HEK293 (cell line): ENCODE data around the gene RNF111.

ENCODE experiments used
- CTCF ChIA-PET: fragments of 350-600 bp; formaldehyde crosslinking; extraction: SDS; loops from one replicate; lab custom pipeline; 2021; ENCODE audit warnings: antibody characterized with exemption; lab: Yijun Ruan, JAX
- POLR2A ChIA-PET: fragments of 300-600 bp; formaldehyde crosslinking; extraction: SDS; loops from one replicate; lab custom pipeline; 2020; ENCODE audit warnings: antibody characterized with exemption, inconsistent platforms; lab: Yijun Ruan, JAX
- H3K27ac ChIP-seq: fragments of 200-500 bp; sonication (Bioruptor generic); 2 replicates; pipeline ENCODE4 v1.5.1; 2014; ENCODE audit warnings: low read depth, low read length, control low read depth, inconsistent platforms; ENCODE audit errors: extremely low read depth
- H3K36me3 ChIP-seq, 2 experiments: fragments of 200-500 bp in 1 of 2; sonication (Bioruptor generic) in 1 of 2; 1 replicate in 1 of 2; 2 replicates in 1 of 2; pipeline ENCODE4 v1.5.1; 2014 to 2017; ENCODE audit warnings: inconsistent platforms in 2 of 2, low read length in 2 of 2; ENCODE audit not compliant: control insufficient read depth in 2 of 2, insufficient read depth in 1 of 2
- H3K4me1 ChIP-seq: fragments of 200-500 bp; sonication (Bioruptor generic); 2 replicates; pipeline ENCODE4 v1.5.1; 2014; ENCODE audit warnings: mild to moderate bottlenecking, low read length, inconsistent platforms; ENCODE audit not compliant: control insufficient read depth, insufficient read depth
- H3K4me3 ChIP-seq: 2 replicates; pipeline ENCODE4 v1.5.1; 2011; ENCODE audit warnings: low read depth, mild to moderate bottlenecking, control low read depth, low read length, moderate library complexity
- H3K9me3 ChIP-seq: fragments of 200-500 bp; sonication (Bioruptor generic); 2 replicates; pipeline ENCODE4 v1.5.1; 2014; ENCODE audit warnings: low read depth, low read length, inconsistent platforms; ENCODE audit not compliant: control insufficient read depth, insufficient read depth
- ATF2 ChIP-seq: fragments of 450-650 bp; formaldehyde crosslinking; IDR thresholded peaks from 2 replicates; pipeline ENCODE4 v1.5.1; 2016; ENCODE audit warnings: missing biosample characterization, missing genetic modification characterization, low read depth
- BCL11A ChIP-seq: fragments of 450-650 bp; formaldehyde crosslinking; IDR thresholded peaks from 2 replicates; pipeline ENCODE4 v1.5.1; 2016; ENCODE audit warnings: low read depth, missing biosample characterization, missing genetic modification characterization
- PRDM10 ChIP-seq: fragments of 450-650 bp; formaldehyde crosslinking; IDR thresholded peaks from 2 replicates; pipeline ENCODE4 v1.5.1; 2016; ENCODE audit warnings: missing biosample characterization, missing genetic modification characterization
- SCRT2 ChIP-seq: fragments of 450-650 bp; formaldehyde crosslinking; IDR thresholded peaks from 2 replicates; pipeline ENCODE4 v1.5.1; 2016; ENCODE audit warnings: missing biosample characterization, missing genetic modification characterization
- SETDB1 ChIP-seq: IDR thresholded peaks from one replicate; pipeline ENCODE4 v1.6.1; 2017; ENCODE audit warnings: mild to moderate bottlenecking, low read length, moderate library complexity, mixed read lengths; ENCODE audit not compliant: insufficient read length
- ZBTB6 ChIP-seq: fragments of 450-650 bp; formaldehyde crosslinking; IDR thresholded peaks from 2 replicates; pipeline ENCODE4 v1.5.1; 2017; ENCODE audit warnings: missing biosample characterization, missing genetic modification characterization
- ZIC2 ChIP-seq: fragments of 450-650 bp; formaldehyde crosslinking; IDR thresholded peaks from 2 replicates; pipeline ENCODE4 v1.5.1; 2016; ENCODE audit warnings: missing biosample characterization, missing genetic modification characterization
- ZNF112 ChIP-seq: fragments of 450-650 bp; formaldehyde crosslinking; IDR thresholded peaks from 2 replicates; pipeline ENCODE4 v1.5.0; 2017; ENCODE audit warnings: missing biosample characterization, missing genetic modification characterization
- ZNF132 ChIP-seq: fragments of 450-650 bp; formaldehyde crosslinking; IDR thresholded peaks from 2 replicates; pipeline ENCODE4 v1.5.1; 2017; ENCODE audit warnings: missing biosample characterization, missing genetic modification characterization, borderline replicate concordance
- ZNF174 ChIP-seq: fragments of 450-650 bp; formaldehyde crosslinking; IDR thresholded peaks from 2 replicates; pipeline ENCODE4 v1.5.0; 2017; ENCODE audit warnings: missing biosample characterization, mild to moderate bottlenecking, missing genetic modification characterization
- ZNF214 ChIP-seq: fragments of 450-650 bp; formaldehyde crosslinking; IDR thresholded peaks from 2 replicates; pipeline ENCODE4 v1.5.1; 2017; ENCODE audit warnings: missing biosample characterization, mild to moderate bottlenecking, missing genetic modification characterization, borderline replicate concordance
- ZNF354C ChIP-seq: fragments of 450-650 bp; formaldehyde crosslinking; IDR thresholded peaks from 2 replicates; pipeline ENCODE4 v1.5.1; 2016; ENCODE audit warnings: missing biosample characterization, missing genetic modification characterization, low read depth, borderline replicate concordance
- ZNF366 ChIP-seq: fragments of 450-650 bp; formaldehyde crosslinking; conservative IDR thresholded peaks from 2 replicates; pipeline ENCODE4 v1.5.1; 2016; ENCODE audit warnings: missing biosample characterization, missing genetic modification characterization
- ZNF391 ChIP-seq: fragments of 450-650 bp; formaldehyde crosslinking; IDR thresholded peaks from 2 replicates; pipeline ENCODE4 v1.5.1; 2016; ENCODE audit warnings: low read depth, missing biosample characterization, missing genetic modification characterization, borderline replicate concordance
- ZNF777 ChIP-seq: fragments of 450-650 bp; formaldehyde crosslinking; IDR thresholded peaks from 2 replicates; pipeline ENCODE4 v1.5.1; 2017; ENCODE audit warnings: missing biosample characterization, missing genetic modification characterization, borderline replicate concordance

RNF111 gene

GRCh38 chr15:59063042-59063441 lies 75.6 kb downstream of the RNF111 start:
- no peak for TF ChIP-seq ZNF214 (tag by site-specific recombination)
- TF ChIP-seq BCL11A (tag by site-specific recombination), result no peak
- TF ChIP-seq ZNF354C (tag by site-specific recombination), result no peak
- Histone ChIP-seq H3K36me3 (peaks cover 35 to 81% of the 10 kb centered on the region in 2 experiments), H3K27ac (no peak overlapping the region), H3K9me3 (no peaks in the 10 kb centered on the region), H3K4me1 (no peaks in the 10 kb centered on the region), H3K4me3 (no peak overlapping the region)
- POLR2A ChIA-PET, result no interaction called here
- CTCF ChIA-PET, result no interaction called here

- ChIA-PET CTCF (no interaction called here), POLR2A (no interaction called here)
- Histone ChIP-seq H3K4me1 (no peaks in the 10 kb centered on the region), H3K4me3 (no peak overlapping the region), H3K36me3 (peaks cover 18 to 46% of the 10 kb centered on the region in 2 experiments), H3K9me3 (no peaks in the 10 kb centered on the region), H3K27ac (no peak overlapping the region)
- no peak for TF ChIP-seq ZNF174 (tag by site-specific recombination)
- no peak for TF ChIP-seq SCRT2 (tag by site-specific recombination)
- TF ChIP-seq ATF2 (tag by site-specific recombination), result no peak
- TF ChIP-seq ZNF366 (tag by site-specific recombination), result no peak
- no peak for TF ChIP-seq ZNF391 (tag by site-specific recombination)
Observed at GRCh38 chr15:59069430-59069829, 82.0 kb downstream of the RNF111 start.

GRCh38 chr15:59074607-59075006 lies 87.1 kb downstream of the RNF111 start:
- no peak overlapping the region for H3K4me3 ChIP-seq
- POLR2A ChIA-PET, result no interaction called here
- no peak for TF ChIP-seq PRDM10 (tag by site-specific recombination)
- TF ChIP-seq ZIC2 (tag by site-specific recombination), result no peak
- TF ChIP-seq SETDB1, result no peak
- TF ChIP-seq BCL11A (tag by site-specific recombination), result no peak
- no peak for TF ChIP-seq ZNF112 (tag by site-specific recombination)
- TF ChIP-seq ZNF777 (tag by site-specific recombination), result no peak
- no peak for TF ChIP-seq ZBTB6 (tag by site-specific recombination)
- no peak for TF ChIP-seq ZNF132
- TF ChIP-seq, all 188 proteins: peak for 0
- Histone ChIP-seq H3K27ac (no peak overlapping the region), H3K36me3 (peaks cover 6 to 26% of the 10 kb centered on the region in 2 experiments), H3K9me3 (no peaks in the 10 kb centered on the region), H3K4me1 (no peaks in the 10 kb centered on the region)
- CTCF ChIA-PET, result interaction anchor here (0.6 kb wide), 1 partner anchor 24 kb away, joined by 4 read pairs; no protein-coding TSS in a partner anchor
